ENCODE measurements around the gene TCF7L1.
"Not testable (repeated sequence)": the region's sequence is repeated elsewhere in the genome, so short reads cannot be mapped to it uniquely, and the experiment has no call there.

Gene TCF7L1

DNA sequence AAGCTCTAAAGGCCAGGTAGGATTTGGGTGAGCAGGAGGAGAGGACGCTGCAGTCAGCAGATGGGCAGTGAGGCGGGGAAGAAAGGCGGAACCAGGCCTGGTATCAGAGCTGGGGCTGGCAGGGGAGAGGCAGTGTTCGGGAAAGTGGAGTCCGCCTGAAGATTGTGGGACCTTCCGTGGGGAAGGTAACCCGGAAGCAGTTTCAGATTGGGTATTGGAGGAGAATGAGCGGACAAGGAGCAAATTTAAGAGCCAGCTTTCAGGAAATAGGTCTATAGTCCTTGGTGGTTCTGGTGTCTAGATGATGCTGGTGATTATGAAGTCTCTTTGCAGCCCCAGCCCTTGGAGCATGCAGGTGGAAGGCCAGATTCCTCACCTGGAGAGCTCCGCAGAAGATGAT lies 51.0 kb downstream of the TCF7L1 start:
- no peak for DNase-seq (ENCODE audit: low read depth, low spot score)

GRCh38 chr2:85184990-85185389 lies 51.8 kb downstream of the TCF7L1 start:
- DNase-seq (ENCODE audit: low read depth, low spot score) = no peak

- no peak for DNase-seq (ENCODE audit: low read depth, low spot score)
Observed at GRCh38 chr2:85185431-85185940, 52.3 kb downstream of the TCF7L1 start.

GRCh38 chr2:85187069-85187468 lies 53.9 kb downstream of the TCF7L1 start:
- no peak for DNase-seq (ENCODE audit: low read depth, low spot score)

DNA sequence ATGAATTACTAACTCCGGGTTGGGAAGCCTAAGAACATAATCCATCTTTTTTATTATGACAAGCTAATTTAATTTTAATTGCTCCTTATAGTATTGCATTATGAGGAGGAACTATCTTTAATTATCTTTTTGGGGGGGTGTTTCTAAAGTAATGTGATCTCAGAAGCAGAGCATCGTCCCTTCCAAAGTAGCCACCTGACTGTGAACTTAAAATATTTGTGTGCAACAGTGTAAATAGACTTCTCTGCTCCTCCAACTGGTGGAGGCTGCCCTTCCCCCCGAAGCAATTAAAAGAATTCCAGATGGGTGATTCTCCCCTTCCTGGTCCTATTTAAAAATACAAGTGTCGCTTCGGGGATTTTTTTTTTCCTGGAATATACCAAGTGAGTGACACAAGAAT lies 55.7 kb downstream of the TCF7L1 start:
- no peak for DNase-seq (ENCODE audit: low read depth, low spot score)

DNA sequence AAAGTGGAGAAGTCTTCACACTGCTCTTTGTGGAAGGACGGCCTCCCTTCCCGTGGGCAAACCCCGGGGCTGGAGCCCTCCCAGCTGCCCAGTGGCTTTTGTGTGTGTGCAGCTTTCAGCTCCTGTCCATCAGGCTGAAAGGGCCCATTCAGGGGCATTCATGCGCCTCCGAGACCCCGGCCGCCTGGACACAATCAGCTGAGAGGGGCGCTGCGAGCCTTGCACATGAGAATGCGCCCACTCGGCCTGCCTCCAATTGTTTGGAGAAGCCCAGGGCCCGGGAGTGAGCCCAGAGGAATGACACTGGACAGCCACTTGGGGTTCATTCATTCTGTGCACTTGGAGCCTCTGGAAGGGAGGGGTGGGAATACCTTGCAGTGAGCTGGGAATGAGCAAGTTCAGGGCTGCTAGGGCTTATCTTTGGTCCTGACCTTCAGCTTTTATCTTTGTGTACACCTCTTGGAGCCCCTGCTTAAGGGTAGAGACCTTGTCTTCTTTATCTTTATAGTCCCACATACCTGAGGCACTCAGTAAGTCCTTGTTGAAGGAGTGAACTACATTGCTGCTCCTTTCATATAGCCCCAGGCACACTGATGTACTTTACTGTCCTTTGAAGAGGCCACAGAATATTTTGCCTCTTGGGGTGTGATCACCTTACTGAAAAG lies 56.5 kb downstream of the TCF7L1 start:
- no peak for DNase-seq (ENCODE audit: low read depth, low spot score)

DNA sequence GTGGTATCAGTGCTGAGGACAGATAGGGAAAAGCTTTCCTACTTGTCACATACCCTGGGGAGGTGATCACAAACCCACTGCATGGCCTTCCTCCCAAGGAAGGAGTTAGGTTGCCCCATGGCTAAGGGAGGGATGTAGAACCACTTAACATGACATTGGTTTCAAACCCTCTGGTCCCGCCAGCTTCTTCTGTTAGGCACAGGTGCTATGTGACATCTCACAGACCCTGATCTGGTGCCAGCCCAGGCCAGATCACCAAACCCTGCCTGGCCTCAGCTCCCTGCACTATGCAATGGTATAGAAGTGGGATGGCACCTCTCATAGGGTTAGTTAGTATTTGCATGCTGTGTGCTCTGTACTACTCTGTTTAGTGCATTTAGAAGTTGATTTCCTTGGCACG lies 58.0 kb downstream of the TCF7L1 start:
- no peak for DNase-seq (ENCODE audit: low read depth, low spot score)

- DNase-seq (ENCODE audit: low read depth, low spot score) = no peak
Observed at GRCh38 chr2:85194780-85195480, 61.7 kb downstream of the TCF7L1 start.

DNA sequence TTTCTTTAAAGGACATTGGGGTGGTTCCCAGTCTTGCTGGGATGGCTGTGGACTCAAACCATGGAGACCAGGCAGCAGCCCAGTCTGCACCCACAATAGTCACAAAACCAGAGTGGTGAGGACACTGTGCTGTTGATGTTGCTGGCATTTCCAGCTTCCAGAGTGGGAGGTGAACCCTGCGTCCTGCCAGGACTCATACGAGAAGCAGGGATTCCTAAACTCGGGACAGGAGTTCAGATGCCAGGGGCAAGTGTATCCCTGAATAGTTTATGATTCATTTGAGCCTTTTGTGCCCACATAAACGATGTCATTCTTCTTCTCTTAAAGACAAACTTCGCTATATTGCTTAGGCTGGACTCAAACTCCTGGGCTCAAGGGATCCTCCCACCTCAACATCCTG lies 62.8 kb downstream of the TCF7L1 start:
- no peak for DNase-seq (ENCODE audit: low read depth, low spot score)

DNA sequence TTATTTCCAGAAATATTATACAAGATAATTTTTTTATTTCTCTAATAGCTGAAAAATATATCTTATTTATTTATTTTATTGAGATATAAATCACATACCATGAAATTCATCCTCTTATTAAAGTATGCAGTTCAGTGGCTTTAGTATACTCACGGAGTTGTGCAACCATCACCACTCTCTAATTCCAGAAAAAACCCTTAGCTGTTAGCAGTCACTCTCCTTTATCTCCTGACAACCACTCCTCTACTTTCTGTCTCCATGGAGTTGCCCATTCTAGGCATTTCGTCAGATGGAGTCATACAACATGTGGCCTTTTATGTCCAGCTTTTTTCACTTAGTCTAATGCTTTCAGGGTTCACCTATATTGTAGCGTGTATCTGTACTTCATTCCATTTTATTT lies 66.5 kb downstream of the TCF7L1 start:
- no peak for DNase-seq (ENCODE audit: low read depth, low spot score)

DNA sequence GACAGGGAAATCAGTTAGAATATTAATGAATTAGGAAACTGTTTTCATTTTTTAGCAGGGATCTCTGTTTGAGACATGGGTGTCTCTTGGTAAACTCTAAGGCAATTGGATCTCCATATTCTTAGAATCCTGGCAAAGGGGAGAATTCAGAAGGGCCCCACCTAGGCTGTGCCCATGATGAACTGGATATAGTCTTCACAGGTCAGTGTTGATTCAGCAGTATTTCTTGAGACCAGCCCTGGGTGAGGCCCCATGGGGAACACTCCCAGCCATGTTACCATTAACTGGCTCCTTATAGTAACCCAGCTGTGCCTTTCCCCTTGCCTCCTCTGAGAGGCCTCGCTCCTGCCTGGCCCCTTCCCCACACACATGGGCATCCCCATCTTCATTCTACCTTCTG lies 76.7 kb downstream of the TCF7L1 start:
- no peak for DNase-seq (ENCODE audit: low read depth, low spot score)

- DNase-seq (ENCODE audit: low read depth, low spot score) = no peak
Observed at GRCh38 chr2:85210511-85210910, 77.3 kb downstream of the TCF7L1 start.

DNA sequence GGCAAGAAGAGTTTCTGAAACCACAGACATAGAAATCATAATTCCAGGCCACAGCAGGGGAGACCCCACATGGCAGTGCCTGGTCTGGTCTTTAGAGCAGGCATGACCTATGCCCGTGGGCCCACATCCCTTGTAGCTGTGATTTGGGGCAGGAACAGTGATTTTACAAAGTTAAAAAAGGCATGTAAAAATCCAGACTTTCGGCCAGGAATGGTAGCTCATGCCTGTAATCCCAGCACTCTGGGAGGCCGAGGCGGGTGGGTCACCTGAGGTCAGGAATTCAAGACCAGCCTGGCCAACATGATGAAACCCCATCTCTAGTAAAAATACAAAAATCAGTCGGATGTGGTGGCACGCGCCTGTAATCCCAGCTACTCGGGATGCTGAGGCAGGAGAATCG lies 78.4 kb downstream of the TCF7L1 start:
- not testable (repeated sequence) for DNase-seq (ENCODE audit: low read depth, low spot score)

- no peak for DNase-seq (ENCODE audit: low read depth, low spot score)
Observed at GRCh38 chr2:85212841-85213240, 79.6 kb downstream of the TCF7L1 start.

- no peak for DNase-seq (ENCODE audit: low read depth, low spot score)
Observed at GRCh38 chr2:85213404-85213803, 80.2 kb downstream of the TCF7L1 start.

DNA sequence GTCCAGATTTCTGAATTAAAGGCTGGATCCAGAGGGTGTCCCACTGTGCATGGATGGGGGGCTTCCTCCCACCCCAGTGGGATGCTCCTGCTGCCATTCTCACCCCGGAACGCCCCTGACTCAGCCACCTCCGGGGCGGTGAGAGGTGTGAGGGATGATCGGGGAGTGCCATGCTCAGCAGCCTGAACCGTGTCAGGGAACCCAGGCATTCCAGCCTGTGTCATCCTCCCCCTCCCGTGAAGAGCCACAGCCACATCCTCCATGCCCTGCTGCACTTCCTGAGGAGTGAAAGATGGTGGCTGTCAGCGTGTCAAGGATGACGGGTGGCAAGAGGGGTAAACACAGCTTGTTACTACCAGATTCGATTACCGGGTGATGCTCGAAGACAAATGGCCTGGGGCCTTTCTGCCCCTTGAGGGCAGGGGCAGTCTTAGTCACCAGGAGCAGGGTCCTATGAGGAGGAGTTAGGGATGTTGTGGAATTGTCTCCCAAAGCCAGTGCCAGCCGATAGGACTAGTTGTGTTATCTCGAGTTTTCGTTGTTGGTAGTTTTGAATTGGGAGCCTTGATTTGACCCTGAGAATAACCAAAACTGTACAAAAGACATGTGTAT lies 80.8 kb downstream of the TCF7L1 start:
- DNase-seq (ENCODE audit: low read depth, low spot score) = no peak

- DNase-seq (ENCODE audit: low read depth, low spot score) = no peak
Observed at GRCh38 chr2:85215081-85215447, 81.9 kb downstream of the TCF7L1 start.

GRCh38 chr2:85215448-85216401 lies 82.5 kb downstream of the TCF7L1 start:
- no peak for DNase-seq (ENCODE audit: low read depth, low spot score)

DNA sequence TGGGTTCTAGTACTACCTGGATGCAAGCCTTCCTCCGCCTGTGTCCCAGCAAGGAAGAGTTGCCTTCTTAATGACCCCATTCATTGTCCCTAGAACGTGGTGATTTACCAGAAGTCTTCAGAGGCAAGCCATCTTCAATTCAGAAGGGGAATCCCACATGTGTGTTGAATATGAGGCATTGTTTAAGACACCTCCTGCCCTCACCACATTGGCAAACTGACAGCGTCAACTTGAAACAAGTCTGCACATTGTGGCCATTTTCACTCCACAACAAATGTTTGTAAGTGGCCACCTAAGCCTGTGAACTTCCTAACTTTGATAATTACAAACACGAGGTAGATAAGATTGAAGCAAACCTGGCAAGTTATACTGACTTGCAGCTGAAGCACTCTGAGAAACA lies 83.7 kb downstream of the TCF7L1 start:
- DNase-seq (ENCODE audit: low read depth, low spot score) = no peak

GRCh38 chr2:85221067-85221691 lies 88.0 kb downstream of the TCF7L1 start:
- no peak for DNase-seq (ENCODE audit: low read depth, low spot score)

GRCh38 chr2:85222792-85223191 lies 89.6 kb downstream of the TCF7L1 start:
- no peak for DNase-seq (ENCODE audit: low read depth, low spot score)
